ENCODE data around the gene CNNM4.
A peak's percentile ranks its signal among the peaks of the same experiment; 100 is the strongest.

CNNM4 gene

DNA sequence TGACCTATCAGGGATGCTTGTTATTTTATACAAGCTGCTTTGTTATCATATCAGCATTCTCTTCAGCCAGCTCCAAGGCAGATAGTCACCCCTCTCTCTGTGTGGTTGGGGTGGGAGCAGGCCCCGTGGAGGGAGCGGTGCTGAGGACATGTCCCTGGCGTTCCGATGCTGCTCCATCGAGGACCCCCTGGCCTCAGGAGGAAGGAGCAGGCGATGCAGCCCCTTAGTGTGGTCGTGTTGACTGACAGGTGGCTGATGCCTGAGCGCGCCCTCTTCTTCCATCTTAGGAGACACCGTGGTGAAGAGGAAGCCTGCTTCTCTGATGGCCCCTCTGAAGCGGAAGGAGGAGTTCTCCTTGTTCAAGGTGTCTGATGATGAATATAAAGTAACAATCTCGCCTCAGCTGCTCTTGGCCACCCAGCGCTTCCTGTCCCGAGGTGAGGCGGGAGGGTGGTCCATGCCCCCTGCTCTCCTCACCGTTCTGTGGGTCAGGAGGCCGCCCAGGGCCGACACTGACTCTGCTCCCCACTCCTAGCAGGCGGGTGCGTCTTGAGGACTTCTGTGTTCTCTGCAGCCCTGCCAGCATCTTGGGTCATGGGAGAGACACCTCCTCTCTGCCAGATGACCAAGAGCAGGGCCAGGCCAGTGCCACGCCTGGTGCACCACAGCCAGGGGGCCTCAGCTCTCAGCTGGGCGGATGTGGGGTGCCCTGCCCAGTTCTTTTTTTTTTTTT lies 66.0 kb downstream of the CNNM4 start:
- Histone ChIP-seq H3K9me3 (ENCODE audit: insufficient read depth, low read depth, low read length) (no peaks in the 10 kb centered on the region), H3K9ac (ENCODE audit: low read depth, low read length) (no peak overlapping the region), H3K36me3 (ENCODE audit: insufficient read depth, low read length) (peaks cover 85% of the 10 kb centered on the region), H3K27me3 (ENCODE audit: insufficient read depth, low read length) (no peaks in the 10 kb centered on the region), H3K4me1 (ENCODE audit: insufficient read depth, low read length) (peaks cover 6% of the 10 kb centered on the region; the same call in 1 of the 2 replicates), H3K4me3 (ENCODE audit: low read length) (no peak overlapping the region), H3K27ac (ENCODE audit: low read depth, low read length) (no peak overlapping the region)
- 97% methylated on average over 22 of the region's 22 CpGs for WGBS

GRCh38 chr2:96828436-96828835 lies 67.7 kb downstream of the CNNM4 start:
- no peaks in the 10 kb centered on the region for H3K27me3 ChIP-seq (ENCODE audit: insufficient read depth, low read length)
- peaks cover 83% of the 10 kb centered on the region for H3K36me3 ChIP-seq (ENCODE audit: insufficient read depth, low read length)
- no peak overlapping the region for H3K27ac ChIP-seq (ENCODE audit: low read depth, low read length)
- H3K4me1 ChIP-seq (ENCODE audit: insufficient read depth, low read length) = peaks cover 23% of the 10 kb centered on the region
- H3K9ac ChIP-seq (ENCODE audit: low read depth, low read length) = no peak overlapping the region
- H3K9me3 ChIP-seq (ENCODE audit: insufficient read depth, low read depth, low read length) = no peaks in the 10 kb centered on the region
- no peak overlapping the region for H3K4me3 ChIP-seq (ENCODE audit: low read length)
- WGBS = 95% methylated on average over 14 of the region's 14 CpGs

DNA sequence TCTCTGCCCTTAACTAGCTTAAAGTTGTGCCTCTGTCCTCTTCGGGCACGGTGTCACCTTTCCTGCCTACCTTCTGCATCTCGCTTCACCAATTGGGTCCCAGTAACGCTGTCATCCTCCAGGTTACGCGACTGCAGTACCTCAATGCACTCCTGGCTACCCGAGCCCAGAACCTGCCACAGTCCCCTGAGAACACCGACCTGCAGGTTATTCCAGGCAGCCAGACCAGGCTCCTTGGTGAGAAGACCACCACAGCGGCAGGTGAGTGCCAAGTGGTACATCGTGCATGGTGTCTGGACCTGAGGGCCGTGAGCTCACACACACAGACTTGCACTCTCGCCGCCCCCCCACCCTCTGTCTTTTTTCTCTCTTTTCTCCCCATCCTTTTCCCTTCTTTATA lies 68.2 kb downstream of the CNNM4 start:
- WGBS = 95% methylated on average over 13 of the region's 13 CpGs
- no peaks in the 10 kb centered on the region for H3K9me3 ChIP-seq (ENCODE audit: insufficient read depth, low read depth, low read length)
- H3K9ac ChIP-seq (ENCODE audit: low read depth, low read length) = no peak overlapping the region
- no peaks in the 10 kb centered on the region for H3K27me3 ChIP-seq (ENCODE audit: insufficient read depth, low read length)
- H3K36me3 ChIP-seq (ENCODE audit: insufficient read depth, low read length) = peaks cover 82% of the 10 kb centered on the region
- peaks cover 25% of the 10 kb centered on the region for H3K4me1 ChIP-seq (ENCODE audit: insufficient read depth, low read length)
- no peak overlapping the region for H3K27ac ChIP-seq (ENCODE audit: low read depth, low read length)
- no peak overlapping the region for H3K4me3 ChIP-seq (ENCODE audit: low read length)

GRCh38 chr2:96830044-96830562 lies 69.4 kb downstream of the CNNM4 start:
- Histone ChIP-seq H3K36me3 (ENCODE audit: insufficient read depth, low read length) (peaks cover 80% of the 10 kb centered on the region), H3K27me3 (ENCODE audit: insufficient read depth, low read length) (no peaks in the 10 kb centered on the region), H3K9me3 (ENCODE audit: insufficient read depth, low read depth, low read length) (no peaks in the 10 kb centered on the region), H3K27ac (ENCODE audit: low read depth, low read length) (no peak overlapping the region), H3K4me3 (ENCODE audit: low read length) (no peak overlapping the region), H3K9ac (ENCODE audit: low read depth, low read length) (no peak overlapping the region), H3K4me1 (ENCODE audit: insufficient read depth, low read length) (peaks cover 25% of the 10 kb centered on the region)
- WGBS = 93% methylated on average over 5 of the region's 5 CpGs

DNA sequence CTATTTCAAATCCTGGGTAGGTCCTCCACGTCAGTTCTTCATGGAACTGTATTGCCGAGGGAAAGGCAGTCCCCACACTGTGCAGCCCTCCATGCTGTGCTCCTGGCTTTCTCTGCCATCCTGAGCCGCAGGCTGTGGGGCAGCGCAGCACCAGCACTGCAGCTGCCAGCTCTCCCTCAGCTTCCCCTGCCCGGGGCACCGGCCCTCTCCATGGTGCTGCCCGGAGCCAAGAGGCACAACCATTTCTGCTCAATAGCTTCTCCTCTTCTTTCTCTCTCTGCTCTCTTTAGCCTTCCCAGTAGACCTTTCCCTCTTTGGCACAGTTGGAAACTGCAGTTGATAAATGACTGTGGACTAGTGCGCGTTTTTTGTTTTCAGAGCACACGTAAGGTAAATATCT lies 71.0 kb downstream of the CNNM4 start:
- peaks cover 67% of the 10 kb centered on the region for H3K36me3 ChIP-seq (ENCODE audit: insufficient read depth, low read length)
- 91% methylated on average over 10 of the region's 10 CpGs for WGBS
- no peak overlapping the region for H3K9ac ChIP-seq (ENCODE audit: low read depth, low read length)
- peak overlapping the region; percentile 87; the same call in 1 of the 2 replicates for H3K27ac ChIP-seq (ENCODE audit: low read depth, low read length)
- no peak overlapping the region for H3K4me3 ChIP-seq (ENCODE audit: low read length)
- no peaks in the 10 kb centered on the region for H3K27me3 ChIP-seq (ENCODE audit: insufficient read depth, low read length)
- H3K4me1 ChIP-seq (ENCODE audit: insufficient read depth, low read length) = peaks cover 25% of the 10 kb centered on the region
- no peaks in the 10 kb centered on the region for H3K9me3 ChIP-seq (ENCODE audit: insufficient read depth, low read depth, low read length)

- Histone ChIP-seq H3K36me3 (ENCODE audit: insufficient read depth, low read length) (peaks cover 63% of the 10 kb centered on the region), H3K27me3 (ENCODE audit: insufficient read depth, low read length) (no peaks in the 10 kb centered on the region), H3K9ac (ENCODE audit: low read depth, low read length) (peak overlapping the region; percentile 56), H3K4me1 (ENCODE audit: insufficient read depth, low read length) (peaks cover 25% of the 10 kb centered on the region), H3K9me3 (ENCODE audit: insufficient read depth, low read depth, low read length) (no peaks in the 10 kb centered on the region), H3K4me3 (ENCODE audit: low read length) (peak overlapping the region; percentile 41; the same call in 1 of the 2 replicates), H3K27ac (ENCODE audit: low read depth, low read length) (peak overlapping the region; percentile 87)
- 58% methylated on average over 11 of the region's 11 CpGs for WGBS
These were observed 71.7 kb downstream of the CNNM4 start for GRCh38 chr2:96832408-96832753.

- Histone ChIP-seq H3K4me3 (ENCODE audit: low read length) (peak overlapping the region; percentile 41), H3K27me3 (ENCODE audit: insufficient read depth, low read length) (no peaks in the 10 kb centered on the region), H3K9me3 (ENCODE audit: insufficient read depth, low read depth, low read length) (no peaks in the 10 kb centered on the region), H3K36me3 (ENCODE audit: insufficient read depth, low read length) (peaks cover 59% of the 10 kb centered on the region), H3K4me1 (ENCODE audit: insufficient read depth, low read length) (peaks cover 25% of the 10 kb centered on the region), H3K27ac (ENCODE audit: low read depth, low read length) (peak overlapping the region; percentile 87), H3K9ac (ENCODE audit: low read depth, low read length) (peak overlapping the region; percentile 56)
- 33% methylated on average over 17 of the region's 18 CpGs for WGBS
These were observed 72.2 kb downstream of the CNNM4 start for GRCh38 chr2:96832754-96833507.

- no peak overlapping the region for H3K9ac ChIP-seq (ENCODE audit: low read depth, low read length)
- peaks cover 33% of the 10 kb centered on the region for H3K36me3 ChIP-seq (ENCODE audit: insufficient read depth, low read length)
- H3K4me1 ChIP-seq (ENCODE audit: insufficient read depth, low read length) = peaks cover 25% of the 10 kb centered on the region
- no peaks in the 10 kb centered on the region for H3K9me3 ChIP-seq (ENCODE audit: insufficient read depth, low read depth, low read length)
- H3K27me3 ChIP-seq (ENCODE audit: insufficient read depth, low read length) = no peaks in the 10 kb centered on the region
- H3K4me3 ChIP-seq (ENCODE audit: low read length) = no peak overlapping the region
- WGBS = 97% methylated on average over 4 of the region's 4 CpGs
- H3K27ac ChIP-seq (ENCODE audit: low read depth, low read length) = no peak overlapping the region
These were observed 75.1 kb downstream of the CNNM4 start for GRCh38 chr2:96835830-96836229.

DNA sequence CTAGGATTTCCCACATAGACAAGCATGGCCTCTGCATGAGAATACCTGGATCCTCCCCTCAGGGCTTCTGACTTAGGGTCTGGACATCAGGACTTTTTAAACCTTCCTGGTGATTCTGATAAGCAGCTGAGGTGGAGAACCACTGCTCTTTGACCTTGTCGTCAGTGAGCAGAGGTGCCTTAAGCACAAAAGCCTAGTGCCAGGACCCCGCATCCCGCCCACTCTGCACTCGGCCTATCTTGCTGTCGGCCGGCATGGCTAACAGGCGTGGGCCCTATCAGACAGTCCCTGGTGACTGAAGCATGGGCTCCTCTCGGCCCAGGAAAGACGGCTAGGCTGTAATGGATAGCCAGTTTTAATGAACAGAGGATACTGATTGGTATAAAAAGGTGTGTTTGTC lies 76.9 kb downstream of the CNNM4 start:
- Histone ChIP-seq H3K9me3 (ENCODE audit: insufficient read depth, low read depth, low read length) (no peaks in the 10 kb centered on the region), H3K9ac (ENCODE audit: low read depth, low read length) (no peak overlapping the region), H3K27ac (ENCODE audit: low read depth, low read length) (no peak overlapping the region), H3K27me3 (ENCODE audit: insufficient read depth, low read length) (no peaks in the 10 kb centered on the region), H3K4me3 (ENCODE audit: low read length) (no peak overlapping the region), H3K36me3 (ENCODE audit: insufficient read depth, low read length) (peaks cover 18% of the 10 kb centered on the region), H3K4me1 (ENCODE audit: insufficient read depth, low read length) (peaks cover 11% of the 10 kb centered on the region)
- 92% methylated on average over 9 of the region's 9 CpGs for WGBS

GRCh38 chr2:96838345-96839292 lies 77.9 kb downstream of the CNNM4 start:
- no peaks in the 10 kb centered on the region for H3K9me3 ChIP-seq (ENCODE audit: insufficient read depth, low read depth, low read length)
- no peak overlapping the region for H3K9ac ChIP-seq (ENCODE audit: low read depth, low read length)
- H3K27me3 ChIP-seq (ENCODE audit: insufficient read depth, low read length) = no peaks in the 10 kb centered on the region
- no peak overlapping the region for H3K4me3 ChIP-seq (ENCODE audit: low read length)
- WGBS = 93% methylated on average over 23 of the region's 23 CpGs
- no peak overlapping the region for H3K27ac ChIP-seq (ENCODE audit: low read depth, low read length)
- H3K4me1 ChIP-seq (ENCODE audit: insufficient read depth, low read length) = 0 out of 2 replicates have a peak, but pooled peaks cover under 1% of the 10 kb centered on the region
- peaks cover 14% of the 10 kb centered on the region for H3K36me3 ChIP-seq (ENCODE audit: insufficient read depth, low read length)

Data from HUES64 (cell line).